Urinary bladder (tissue), 4 donors: Measurements from ENCODE around the gene NUDT1. TPM values are rescaled to one million over a fixed set of nuclear protein-coding genes. Genes with fewer than 3 reads are reported as not detected.
A peak's percentile ranks its signal among the peaks of the same experiment; 100 is the strongest.

Source experiments
- DNase-seq: peaks from one replicate; pipeline ENCODE4 v3.0.0-alpha.2; 2015; ENCODE audit errors: extremely low spot score
- H3K27ac ChIP-seq: one replicate; pipeline ENCODE4 v1.5.1; 2013; ENCODE audit warnings: low read depth, mild to moderate bottlenecking, moderate library complexity
- H3K36me3 ChIP-seq: one replicate; pipeline ENCODE4 v1.6.1; 2013; ENCODE audit warnings: mild to moderate bottlenecking, moderate library complexity; ENCODE audit not compliant: insufficient read depth
- H3K4me1 ChIP-seq: one replicate; pipeline ENCODE4 v1.6.1; 2013; ENCODE audit warnings: mild to moderate bottlenecking, moderate library complexity; ENCODE audit not compliant: insufficient read depth
- H3K4me3 ChIP-seq: one replicate; pipeline ENCODE4 v1.5.1; 2013; ENCODE audit warnings: low read depth, low read length
- WGBS: extraction: QIAGEN DNeasy Blood & Tissue Kit; methylation state at CpG from one replicate; pipeline ENCODE4 v1.1.7; 2013; 5-methylcytosine and 5-hydroxymethylcytosine counted together
- polyA plus RNA-seq: library from polyadenylated mRNA; stranded (reverse); fragments of 200-250 nt; gene quantifications from one replicate; pipeline ENCODE4 v1.2.3, GENCODE V29; 2013
- total RNA-seq: library from RNA; depleted of rRNA; stranded (reverse); fragments of >200 nt; gene quantifications from one replicate; pipeline ENCODE4 v1.2.3, GENCODE V29; 2014
- donor health status: healthy with polysubstance abuse.
- donor health status: healthy.

NUDT1 gene
- total and polyA plus RNA-seq, 2 donors = 11.4 to 33.0 TPM

DNA sequence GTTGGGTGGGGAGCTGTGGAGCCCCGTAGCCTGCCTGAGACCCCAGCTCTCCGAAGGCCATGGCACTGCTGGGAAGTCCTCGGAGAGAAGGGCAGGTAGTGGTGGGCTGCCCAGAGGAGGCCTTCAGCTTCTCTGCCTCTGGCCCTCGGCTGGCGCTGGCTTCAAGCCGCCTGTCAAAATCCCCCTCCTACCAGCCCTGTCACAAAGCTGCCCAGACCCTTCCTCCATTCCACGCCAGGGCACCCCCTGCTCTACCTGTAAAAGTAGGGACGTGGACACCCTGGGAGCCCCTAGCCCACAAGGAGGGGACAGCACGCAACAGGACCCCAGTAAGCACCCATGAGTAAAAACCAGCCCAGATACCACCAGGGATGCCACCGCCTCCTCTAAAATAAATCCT is 40.9 kb upstream of the NUDT1 start:
- no peak overlapping the region for H3K4me3 ChIP-seq
- peaks cover 3% of the 10 kb centered on the region for H3K36me3 ChIP-seq
- WGBS = 97% methylated on average over 10 of the region's 10 CpGs
- no peaks in the 10 kb centered on the region for H3K4me1 ChIP-seq
- no peak for DNase-seq
- no peak overlapping the region for H3K27ac ChIP-seq

DNA sequence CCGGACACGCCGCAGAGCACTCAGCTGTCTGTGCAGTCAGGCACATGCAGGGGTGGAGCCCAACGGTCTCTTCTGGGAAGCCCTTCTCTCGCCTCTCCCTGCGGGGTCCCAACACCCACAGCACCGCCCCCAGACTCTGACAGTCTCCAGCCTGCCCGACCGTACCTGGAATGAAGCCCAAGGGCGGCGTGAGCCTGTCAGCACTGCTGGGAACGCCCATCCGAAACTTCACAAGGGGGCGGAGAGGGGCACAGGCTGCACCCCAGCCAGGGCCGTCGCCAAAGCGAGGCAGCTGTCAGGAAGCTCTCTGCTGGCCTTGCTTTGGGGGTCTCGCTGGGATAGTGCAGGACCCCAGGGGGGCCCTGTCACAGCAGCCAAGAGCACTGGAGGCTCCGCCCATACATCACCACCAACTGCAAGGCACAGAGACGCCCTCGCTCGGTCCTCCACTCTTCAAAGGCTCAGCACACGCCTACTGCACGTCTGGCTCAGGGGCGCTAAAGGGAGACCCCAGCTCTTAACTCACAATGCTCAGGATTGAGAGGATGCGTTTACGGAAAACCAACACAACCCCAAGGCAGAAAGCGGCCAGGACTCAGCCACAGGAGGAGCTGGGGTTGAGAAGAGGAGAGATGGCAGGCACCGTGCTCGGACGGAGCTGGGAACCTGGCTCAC is 40.2 kb upstream of the NUDT1 start:
- no peak for DNase-seq
- 62% methylated on average over 31 of the region's 31 CpGs for WGBS
- H3K27ac ChIP-seq = no peak overlapping the region
- H3K4me3 ChIP-seq = no peak overlapping the region
- no peaks in the 10 kb centered on the region for H3K4me1 ChIP-seq
- H3K36me3 ChIP-seq = peaks cover 3% of the 10 kb centered on the region

DNA sequence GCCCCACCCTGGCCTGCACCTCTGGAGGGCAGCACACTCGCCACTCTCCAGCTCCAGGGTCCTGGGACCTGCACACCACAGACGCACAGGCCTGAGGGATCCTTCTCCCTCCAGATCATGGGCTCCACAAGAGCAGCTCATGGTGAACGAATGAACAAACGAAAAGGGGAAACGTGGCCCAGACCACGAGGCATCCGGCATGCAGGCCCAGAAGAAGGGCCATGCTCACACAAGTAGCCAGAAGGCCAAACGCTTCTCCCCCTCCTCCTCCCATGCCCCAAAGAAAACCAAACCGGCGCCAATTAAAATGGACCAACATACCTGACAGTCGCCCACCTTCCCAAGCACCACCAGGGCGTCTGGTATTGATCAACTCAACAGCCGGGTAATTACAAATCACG is 39.7 kb upstream of the NUDT1 start:
- H3K4me1 ChIP-seq = no peaks in the 10 kb centered on the region
- no peak overlapping the region for H3K27ac ChIP-seq
- no peak overlapping the region for H3K4me3 ChIP-seq
- H3K36me3 ChIP-seq = peaks cover 3% of the 10 kb centered on the region
- 90% methylated on average over 14 of the region's 14 CpGs for WGBS
- no peak for DNase-seq

DNA sequence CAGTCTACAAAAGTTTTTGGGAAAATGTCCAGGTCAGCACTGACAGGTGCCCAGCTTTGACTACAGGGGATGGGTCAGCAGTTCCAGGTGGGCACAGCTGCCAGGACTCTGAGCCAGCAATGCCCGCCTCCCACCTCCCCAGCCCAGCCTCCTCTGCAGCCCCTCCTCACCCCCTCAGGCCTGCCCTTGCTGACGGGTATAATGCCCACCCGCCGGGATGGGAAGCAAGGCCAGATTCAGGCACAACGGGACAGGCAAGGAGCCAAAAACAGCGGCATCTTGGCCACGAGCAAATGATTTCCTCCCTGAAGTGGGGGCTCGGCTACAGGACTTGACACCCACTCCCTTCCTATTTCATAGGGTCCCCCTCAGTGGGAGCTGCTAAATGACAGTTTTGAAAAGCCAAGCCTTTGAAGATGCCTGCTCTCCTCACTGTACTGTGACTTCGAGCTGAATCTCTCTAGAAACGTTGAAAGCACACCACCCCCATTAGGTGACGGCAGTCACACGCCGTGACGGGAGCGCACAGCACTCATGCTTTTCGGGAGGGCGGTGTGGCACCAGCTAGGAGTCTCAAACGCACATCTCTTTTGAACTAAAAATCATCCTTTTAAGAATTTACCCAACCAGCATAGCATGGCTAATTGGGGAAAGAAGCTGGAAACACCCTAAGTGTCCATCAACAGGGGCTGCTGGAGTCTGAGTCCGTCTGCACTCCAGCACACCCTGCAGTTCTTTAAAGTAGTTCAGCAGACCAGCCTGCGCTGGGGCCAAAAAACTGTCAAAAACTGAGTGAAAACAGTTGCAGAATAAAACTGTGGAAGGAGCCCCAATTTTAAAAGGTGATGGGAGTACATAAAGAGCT is 38.9 kb upstream of the NUDT1 start:
- H3K27ac ChIP-seq = no peak overlapping the region

DNA sequence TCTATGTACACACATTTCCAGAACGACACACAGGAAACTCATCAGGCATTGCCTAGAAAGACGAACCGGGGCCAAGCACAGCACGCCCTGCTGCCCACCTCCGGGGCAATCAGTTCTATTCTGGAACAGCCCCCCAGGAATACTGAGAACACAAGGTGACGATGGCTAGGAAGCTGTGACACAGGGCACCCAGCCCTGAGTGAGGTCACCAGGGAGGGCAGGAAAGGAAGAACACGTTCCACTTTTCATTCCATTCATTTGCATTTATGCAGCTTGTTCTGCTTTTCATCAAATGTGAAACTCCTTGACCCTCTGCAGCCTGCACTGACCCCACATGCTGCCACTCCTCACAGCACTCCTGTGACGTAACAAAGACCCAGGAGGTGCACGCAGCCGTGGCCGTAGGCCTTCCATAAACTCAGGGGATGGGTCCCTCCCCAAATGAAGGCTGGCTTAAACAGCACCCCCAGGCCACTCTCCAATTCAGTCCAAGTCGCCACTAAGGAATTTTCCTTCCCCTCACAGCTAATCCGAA is 38.2 kb upstream of the NUDT1 start:
- no peak for DNase-seq
- Histone ChIP-seq H3K4me1 (no peaks in the 10 kb centered on the region), H3K27ac (no peak overlapping the region), H3K4me3 (no peak overlapping the region), H3K36me3 (peaks cover 3% of the 10 kb centered on the region)
- WGBS = 59% methylated on average over 13 of the region's 13 CpGs

More for the DNA sequence above, 38.9 kb upstream of the NUDT1 start:
- Histone ChIP-seq H3K4me1 (no peaks in the 10 kb centered on the region), H3K36me3 (peaks cover 3% of the 10 kb centered on the region), H3K4me3 (no peak overlapping the region)
- WGBS = 81% methylated on average over 20 of the region's 20 CpGs
- peak; percentile 48 for DNase-seq

DNA sequence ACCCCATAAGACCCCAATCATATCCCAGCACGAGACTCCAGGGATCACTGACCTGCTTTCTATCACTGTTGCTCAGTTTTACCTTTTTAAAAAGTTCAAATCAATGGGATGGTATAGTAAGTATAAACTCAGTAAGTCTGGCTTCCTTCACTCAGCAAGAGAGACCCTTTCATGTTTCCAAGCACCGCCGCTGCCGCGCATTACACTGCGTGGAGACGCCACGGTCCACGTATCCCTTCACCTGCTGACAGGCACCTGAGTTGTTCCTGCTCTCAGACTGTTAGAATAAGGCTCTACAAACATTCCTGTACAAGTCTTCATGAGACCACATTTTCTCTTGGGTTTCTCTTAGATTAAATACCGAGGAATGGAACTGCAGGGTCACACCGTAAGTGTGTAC is 37.6 kb upstream of the NUDT1 start:
- DNase-seq = no peak
- no peak overlapping the region for H3K4me3 ChIP-seq
- 92% methylated on average over 11 of the region's 11 CpGs for WGBS
- H3K27ac ChIP-seq = no peak overlapping the region
- no peaks in the 10 kb centered on the region for H3K4me1 ChIP-seq
- peaks cover 3% of the 10 kb centered on the region for H3K36me3 ChIP-seq

DNA sequence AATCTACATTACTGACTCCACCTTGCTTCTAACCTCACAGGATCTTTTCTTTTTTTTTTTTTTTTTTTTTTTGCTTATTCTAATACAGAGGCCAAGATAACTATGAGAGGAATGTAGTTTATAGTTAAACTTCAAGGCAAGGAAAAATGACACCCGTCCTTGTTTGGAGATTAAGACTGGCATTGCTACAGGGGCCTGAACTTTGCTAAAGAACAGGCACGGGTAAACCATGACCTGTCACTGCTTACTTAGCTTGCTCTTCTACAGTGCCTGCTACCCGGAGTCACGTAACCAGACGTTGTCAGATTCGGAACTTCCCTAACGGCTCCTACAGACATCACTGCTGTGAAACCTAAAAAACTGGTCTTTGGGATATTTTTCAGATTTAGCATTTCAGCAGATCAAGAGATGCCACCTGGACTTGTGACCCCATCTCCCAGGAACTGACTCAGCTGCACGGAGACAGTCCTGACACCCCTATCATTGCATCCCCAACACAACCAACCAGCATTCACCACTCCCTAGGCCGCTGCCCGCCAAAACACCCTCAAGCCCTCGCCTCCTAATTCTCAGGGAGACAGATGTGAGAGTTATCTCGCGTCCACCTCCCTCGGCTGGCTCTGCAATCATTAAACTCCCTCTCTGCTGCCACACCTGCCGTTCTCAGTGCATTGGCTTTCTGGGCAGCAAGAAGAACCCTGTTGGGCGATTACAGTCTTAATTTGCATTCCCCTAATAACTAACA is 36.8 kb upstream of the NUDT1 start:
- Histone ChIP-seq H3K4me1 (no peaks in the 10 kb centered on the region), H3K36me3 (peaks cover 2% of the 10 kb centered on the region), H3K27ac (no peak overlapping the region), H3K4me3 (no peak overlapping the region)
- DNase-seq = no peak
- WGBS = 84% methylated on average over 16 of the region's 16 CpGs

DNA sequence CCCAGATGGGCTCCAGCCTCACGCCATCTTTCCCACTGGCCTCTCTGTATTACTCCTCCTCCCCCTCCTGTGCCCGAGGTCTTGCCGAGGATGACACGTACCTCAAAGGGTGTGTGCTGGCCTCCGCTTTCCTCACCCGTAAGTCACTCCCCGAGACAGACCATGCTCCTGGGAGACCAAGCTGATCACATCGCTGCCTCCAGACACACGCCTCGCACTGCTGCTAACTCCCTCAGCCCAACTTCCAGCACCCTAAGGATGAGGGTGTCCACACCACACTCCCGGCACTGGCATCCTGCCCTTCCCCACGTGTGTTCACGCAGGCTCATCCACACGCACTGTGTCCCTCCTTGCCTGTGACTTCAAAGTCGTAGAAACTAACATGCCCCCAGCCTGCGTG is 33.3 kb upstream of the NUDT1 start:
- no peak for DNase-seq
- H3K4me3 ChIP-seq = no peak overlapping the region
- WGBS = 91% methylated on average over 16 of the region's 16 CpGs

DNA sequence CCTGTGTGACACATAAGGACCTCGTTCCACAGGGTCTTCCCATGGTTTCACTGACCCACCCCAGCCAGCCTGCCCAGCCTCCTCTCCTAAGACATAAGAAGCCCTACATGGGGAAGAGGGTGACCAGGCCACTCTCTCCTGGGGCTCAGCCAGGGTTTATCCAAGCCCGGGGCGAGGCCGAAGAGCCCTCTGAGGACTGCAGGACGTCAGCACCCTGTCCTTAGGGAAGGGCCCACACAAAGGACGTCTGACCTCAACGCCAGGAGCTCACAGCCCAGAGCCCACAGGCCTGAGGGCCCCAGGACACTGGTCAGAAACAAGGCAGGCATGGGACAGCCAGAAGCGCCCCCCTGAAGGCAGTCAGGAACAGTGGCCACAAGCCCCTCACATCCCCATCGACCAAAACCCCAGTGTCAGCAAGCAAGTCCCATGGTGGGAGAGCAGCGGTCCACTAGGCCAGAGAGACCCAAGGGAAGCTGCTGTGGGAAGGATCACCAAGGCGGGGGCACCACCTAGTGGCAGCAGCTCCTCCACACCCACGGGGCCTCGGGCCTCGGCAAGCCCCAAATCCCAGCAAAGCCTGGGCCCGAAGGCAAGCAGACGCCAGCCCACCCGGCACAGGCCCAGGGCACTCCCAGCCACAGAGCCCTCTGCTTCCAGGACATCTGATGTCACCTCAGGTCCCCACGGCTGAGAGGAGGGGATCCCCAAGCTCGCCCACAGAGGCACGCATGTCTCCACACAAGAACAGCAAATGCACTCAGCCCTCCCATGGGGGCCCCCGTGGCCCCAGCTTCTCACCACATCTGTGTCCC is 32.7 kb upstream of the NUDT1 start:
- no peak for DNase-seq
- H3K4me1 ChIP-seq = no peaks in the 10 kb centered on the region
- no peak overlapping the region for H3K4me3 ChIP-seq
- WGBS = 53% methylated on average over 21 of the region's 21 CpGs
- no peaks in the 10 kb centered on the region for H3K36me3 ChIP-seq
- no peak overlapping the region for H3K27ac ChIP-seq

More for the DNA sequence above, 33.3 kb upstream of the NUDT1 start:
- Histone ChIP-seq H3K4me1 (no peaks in the 10 kb centered on the region), H3K36me3 (no peaks in the 10 kb centered on the region), H3K27ac (no peak overlapping the region)

DNA sequence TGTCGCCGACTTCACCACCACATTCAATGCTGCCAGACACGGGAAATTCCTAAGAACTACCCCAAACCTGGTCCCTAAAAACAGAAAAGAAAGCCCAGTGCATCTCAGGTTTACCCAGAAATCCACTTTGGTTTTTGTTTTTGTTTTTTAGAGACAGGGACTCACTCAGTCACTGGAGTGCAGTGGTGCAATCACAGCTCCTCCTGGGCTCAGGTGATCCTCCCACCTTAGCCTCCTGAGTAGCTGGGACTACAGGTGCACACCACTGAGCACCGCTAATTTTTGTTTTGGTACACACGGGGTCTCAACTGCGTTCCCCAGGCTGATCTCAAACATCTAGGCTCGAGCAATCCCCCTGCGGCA is 32.1 kb upstream of the NUDT1 start:
- no peaks in the 10 kb centered on the region for H3K4me1 ChIP-seq
- no peak for DNase-seq
- 89% methylated on average over 8 of the region's 8 CpGs for WGBS
- H3K36me3 ChIP-seq = no peaks in the 10 kb centered on the region
- no peak overlapping the region for H3K4me3 ChIP-seq
- H3K27ac ChIP-seq = no peak overlapping the region

DNA sequence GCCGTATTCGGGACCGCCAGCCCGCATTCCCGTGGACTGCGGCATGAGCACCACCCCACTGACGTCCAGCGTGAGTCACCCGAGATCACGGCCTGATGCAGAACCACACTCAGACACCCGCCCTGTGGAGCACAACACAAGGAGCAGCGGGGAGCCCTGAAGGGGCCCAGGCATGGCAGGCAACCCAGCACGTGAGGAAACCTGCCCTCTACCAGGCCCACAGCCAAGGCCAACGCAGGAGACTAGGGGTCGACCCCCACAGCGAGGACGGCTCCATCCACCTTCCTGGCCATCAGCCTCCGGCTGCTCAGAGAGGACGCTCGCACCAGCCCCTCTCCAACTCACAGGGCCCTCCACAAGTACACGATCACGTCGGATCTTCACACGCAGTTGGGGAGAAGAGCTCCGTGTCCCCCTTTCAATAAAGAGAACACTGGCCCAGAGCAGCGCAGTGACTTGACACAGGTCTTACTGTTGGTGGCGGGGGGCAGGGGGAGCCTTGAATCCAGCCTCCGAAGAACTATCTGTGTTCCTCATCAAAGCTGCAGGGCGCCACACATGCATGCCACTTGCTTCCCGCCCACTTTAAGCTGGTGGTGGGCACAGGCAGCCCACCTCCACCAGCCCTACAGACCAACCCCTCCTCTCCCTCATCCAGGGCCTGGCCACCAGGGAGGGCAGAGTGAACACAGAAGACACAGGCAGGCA is 31.3 kb upstream of the NUDT1 start:
- Histone ChIP-seq H3K27ac (no peak overlapping the region), H3K4me3 (no peak overlapping the region), H3K4me1 (no peaks in the 10 kb centered on the region), H3K36me3 (no peaks in the 10 kb centered on the region)
- 92% methylated on average over 30 of the region's 30 CpGs for WGBS
- DNase-seq = no peak

DNA sequence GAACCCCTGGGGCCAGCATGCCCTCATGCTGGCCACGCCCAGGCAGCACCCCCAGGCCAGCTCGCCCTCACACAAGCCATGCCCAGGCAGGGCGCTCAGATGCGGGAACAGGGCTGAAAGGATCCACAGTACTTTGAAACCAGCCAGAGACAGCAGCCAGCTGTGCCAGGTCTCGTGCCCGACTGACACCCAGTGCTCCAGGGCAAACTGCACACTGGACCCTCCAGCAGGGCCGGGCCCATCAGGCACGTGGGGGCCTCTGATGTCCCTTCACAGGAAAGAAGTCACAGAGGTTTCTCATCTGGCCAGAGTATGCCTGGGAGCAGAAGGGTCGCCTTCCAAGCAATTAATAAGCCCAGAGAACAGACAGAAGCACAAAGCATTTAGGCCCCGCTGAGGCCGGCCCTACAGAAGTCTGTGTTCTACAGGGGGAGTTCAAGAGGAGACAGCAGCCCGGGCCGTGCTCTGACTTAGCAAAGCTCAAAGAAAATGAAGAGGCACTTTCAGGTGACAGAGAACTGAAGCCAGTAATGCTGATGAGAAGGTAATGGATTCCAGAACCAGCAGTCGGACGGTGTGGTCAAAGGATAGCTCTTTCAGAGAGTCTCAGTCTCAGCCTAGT is 30.7 kb upstream of the NUDT1 start:
- 91% methylated on average over 15 of the region's 15 CpGs for WGBS
- Histone ChIP-seq H3K36me3 (peaks cover 2% of the 10 kb centered on the region), H3K4me1 (no peaks in the 10 kb centered on the region), H3K4me3 (no peak overlapping the region), H3K27ac (no peak overlapping the region)
- no peak for DNase-seq
